Right lobe of liver (tissue), 6 donors: Measurements from ENCODE around the gene ERG28. TPM values are rescaled to one million over a fixed set of nuclear protein-coding genes. Genes with fewer than 3 reads are reported as not detected.

Experiments used
- ATAC-seq, 4 donors: fragments of 200-7000 bp; cut with Tn5 transposase; one replicate each; pipeline ENCODE4 v1.9.1; 2020; ENCODE audit warnings: mild to moderate bottlenecking in 4 of 4, moderate library complexity in 4 of 4
- DNase-seq, 3 donors: peaks; one replicate each; pipeline ENCODE4 v3.0.0-alpha.2; 2020
- H3K27ac ChIP-seq, 3 donors: fragments of 200-600 bp; one replicate each; pipeline ENCODE4 v1.8.0; 2022
- H3K27me3 ChIP-seq, 2 donors: fragments of 200-600 bp; one replicate each; pipeline ENCODE4 v1.8.0; 2022
- H3K36me3 ChIP-seq, 4 donors: fragments of 200-600 bp; sonication (generic) in 1 of 4; one replicate each; pipeline versions ENCODE4 v1.5.1 to v1.8.0; 2017 to 2022; ENCODE audit warnings: control low read depth in 1 of 4
- H3K4me1 ChIP-seq, 4 donors: fragments of 200-600 bp; sonication (generic) in 1 of 4; one replicate each; pipeline versions ENCODE4 v1.5.1 to v1.8.0; 2017 to 2022; ENCODE audit warnings: control low read depth in 1 of 4
- H3K4me3 ChIP-seq, 3 donors: fragments of 200-600 bp; one replicate each; pipeline ENCODE4 v1.8.0; 2022
- H3K9me3 ChIP-seq, 4 donors: fragments of 200-600 bp; sonication (generic) in 1 of 4; one replicate each; pipeline versions ENCODE4 v1.5.1 to v1.8.0; 2017 to 2022; ENCODE audit warnings: control low read depth in 1 of 4
- POLR2A ChIP-seq: fragments of 450-650 bp; IDR thresholded peaks from one replicate; pipeline ENCODE4 v1.6.1; 2017; ENCODE audit warnings: antibody characterized with exemption, mild to moderate bottlenecking
- WGBS: methylation state at CpG from one replicate; pipeline ENCODE4 v1.1.6; 2018; ENCODE audit warnings: low coverage, low lambda C conversion rate; ENCODE audit not compliant: insufficient coverage; ENCODE audit errors: missing lambda C conversion rate; 5-methylcytosine and 5-hydroxymethylcytosine counted together
- intact Hi-C, 2 donors: fragments of 100-400 bp; cut with DNase I; formaldehyde crosslinking; loops; one replicate each; pipeline versions ENCODE4 v1.11.2 to v1.14.1; 2022
- total RNA-seq, 6 experiments: library from RNA; depleted of rRNA in 2 of 6; stranded (reverse); fragments of >200 nt in 2 of 6; fragmentation: NEBNext Ultra II Directional in 3 of 6; extraction: Animal tissue kit (Norgen Biotek cat#: 25700) in 3 of 6; gene quantifications; one replicate each; pipeline versions ENCODE4 v1.1.0 to v1.2.4, GENCODE V29; 2016 to 2023
- TF ChIP-seq, protein P1 (sequence below), 4 donors: fragments of 200-600 bp in 3 of 4; fragments of 450-650 bp in 1 of 4; IDR thresholded peaks; one replicate each; pipeline versions ENCODE4 v1.5.1 to v1.8.0; 2016 to 2022; ENCODE audit warnings: antibody characterized with exemption in 4 of 4, mild to moderate bottlenecking in 2 of 4
- donor health status: DM: no; HTN: yes; CAD: no.
- donor health status: DM: no; HTN: no; CAD: no.
- donor health status: DM: no; HTN: no; CAD: no.
- donor health status: DM: no; HTN: yes; CAD: no.
- donor health status: DM: no; HTN: yes; CAD: no.

ERG28 gene
- total RNA-seq, 6 experiments from 2014 or later, result 7.9 to 31.5 (median 20.1) TPM

DNA sequence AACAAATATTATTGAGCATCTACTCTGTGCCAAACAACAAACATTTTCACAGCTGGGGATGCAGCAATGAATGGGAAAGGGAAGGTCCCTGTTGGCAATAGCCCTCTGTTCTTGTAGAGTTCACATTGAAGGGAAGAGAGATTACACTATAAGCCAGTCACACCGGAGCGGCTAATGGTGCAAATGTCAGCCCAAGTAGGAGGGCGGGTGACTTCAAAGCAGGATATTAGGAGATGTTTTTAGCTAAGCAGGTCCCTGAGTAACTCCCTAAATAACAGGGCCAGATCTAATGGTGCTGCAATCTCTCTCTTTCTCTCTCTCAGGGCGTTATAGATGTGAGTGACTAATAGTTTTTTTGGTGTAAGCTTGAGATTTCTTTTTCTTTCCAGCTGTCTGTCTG, 51.6 kb downstream of the ERG28 start:
- 75% methylated on average over 4 of the region's 4 CpGs for WGBS
- no peak overlapping the region for H3K27ac ChIP-seq
- TF ChIP-seq, protein P1, sequence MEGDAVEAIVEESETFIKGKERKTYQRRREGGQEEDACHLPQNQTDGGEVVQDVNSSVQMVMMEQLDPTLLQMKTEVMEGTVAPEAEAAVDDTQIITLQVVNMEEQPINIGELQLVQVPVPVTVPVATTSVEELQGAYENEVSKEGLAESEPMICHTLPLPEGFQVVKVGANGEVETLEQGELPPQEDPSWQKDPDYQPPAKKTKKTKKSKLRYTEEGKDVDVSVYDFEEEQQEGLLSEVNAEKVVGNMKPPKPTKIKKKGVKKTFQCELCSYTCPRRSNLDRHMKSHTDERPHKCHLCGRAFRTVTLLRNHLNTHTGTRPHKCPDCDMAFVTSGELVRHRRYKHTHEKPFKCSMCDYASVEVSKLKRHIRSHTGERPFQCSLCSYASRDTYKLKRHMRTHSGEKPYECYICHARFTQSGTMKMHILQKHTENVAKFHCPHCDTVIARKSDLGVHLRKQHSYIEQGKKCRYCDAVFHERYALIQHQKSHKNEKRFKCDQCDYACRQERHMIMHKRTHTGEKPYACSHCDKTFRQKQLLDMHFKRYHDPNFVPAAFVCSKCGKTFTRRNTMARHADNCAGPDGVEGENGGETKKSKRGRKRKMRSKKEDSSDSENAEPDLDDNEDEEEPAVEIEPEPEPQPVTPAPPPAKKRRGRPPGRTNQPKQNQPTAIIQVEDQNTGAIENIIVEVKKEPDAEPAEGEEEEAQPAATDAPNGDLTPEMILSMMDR (IDR thresholded peaks at IDR 0.05), result no peak
- TF ChIP-seq POLR2A, result no peak
- ATAC-seq (no peak), DNase-seq (no peak)
- H3K4me3 ChIP-seq, result no peak overlapping the region
- no peaks in the 10 kb centered on the region for H3K27me3 ChIP-seq
- H3K9me3 ChIP-seq, result no peaks in the 10 kb centered on the region
- intact Hi-C loops, result no loop called here
- H3K4me1 ChIP-seq, result no peaks in the 10 kb centered on the region
- H3K36me3 ChIP-seq, result no peaks in the 10 kb centered on the region

GRCh38 chr14:75607842-75608640, 52.6 kb downstream of the ERG28 start:
- Histone ChIP-seq H3K36me3 (no peaks in the 10 kb centered on the region), H3K27me3 (no peaks in the 10 kb centered on the region), H3K4me1 (peaks cover 0 to 4% (median 0%) of the 10 kb centered on the region in 4 donors), H3K27ac (no peak overlapping the region), H3K4me3 (no peak overlapping the region), H3K9me3 (no peaks in the 10 kb centered on the region)
- TF ChIP-seq, protein P1 (IDR thresholded peaks at IDR 0.05), result no peak
- no peak for TF ChIP-seq POLR2A
- 68% methylated on average over 4 of the region's 12 CpGs for WGBS
- ATAC-seq (no peak), DNase-seq (no peak)
- intact Hi-C loops, result no loop called here

GRCh38 chr14:75607044-75607443, 53.6 kb downstream of the ERG28 start:
- H3K27ac ChIP-seq, result no peak overlapping the region
- WGBS, result 100% methylated on average over 1 of the region's 1 CpG
- no peaks in the 10 kb centered on the region for H3K27me3 ChIP-seq
- peaks cover 0 to 14% (median 2%) of the 10 kb centered on the region in 4 donors for H3K4me1 ChIP-seq
- H3K9me3 ChIP-seq, result no peaks in the 10 kb centered on the region
- intact Hi-C loops, result no loop called here
- DNase-seq (no peak), ATAC-seq (no peak)
- TF ChIP-seq POLR2A, result no peak
- TF ChIP-seq, protein P1 (IDR thresholded peaks at IDR 0.05), result no peak
- no peak overlapping the region for H3K4me3 ChIP-seq
- H3K36me3 ChIP-seq, result no peaks in the 10 kb centered on the region

DNA sequence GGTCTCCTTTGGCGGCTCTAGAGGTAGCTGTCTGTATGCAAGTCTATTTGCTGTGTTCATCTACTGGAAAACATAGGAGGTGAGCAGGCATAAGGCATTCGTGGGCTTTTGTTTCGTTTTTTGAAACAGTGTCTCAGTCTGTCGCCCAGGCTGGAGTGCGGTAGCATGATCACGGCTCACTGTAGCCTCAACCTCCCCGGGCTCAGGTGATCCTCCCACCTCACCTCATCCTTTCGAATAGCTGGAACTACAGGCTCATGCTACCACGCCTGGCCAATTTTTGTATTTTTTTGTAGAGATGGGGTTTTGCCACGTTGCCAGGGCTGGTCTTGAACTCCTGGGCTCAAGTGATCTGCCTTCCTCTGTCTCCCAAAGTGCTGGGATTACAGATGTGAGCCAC, 54.8 kb downstream of the ERG28 start:
- Histone ChIP-seq H3K36me3 (no peaks in the 10 kb centered on the region), H3K4me1 (peaks cover 0 to 19% (median 2%) of the 10 kb centered on the region in 4 donors), H3K4me3 (no peak overlapping the region), H3K27me3 (no peaks in the 10 kb centered on the region), H3K9me3 (no peaks in the 10 kb centered on the region), H3K27ac (no peak overlapping the region)
- 72% methylated on average over 6 of the region's 10 CpGs for WGBS
- intact Hi-C loops, result no loop called here
- TF ChIP-seq POLR2A, result no peak
- TF ChIP-seq, protein P1 (IDR thresholded peaks at IDR 0.05), result no peak
- ATAC-seq (no peak), DNase-seq (no peak)
